Hepatic stellate cell (primary cell): ENCODE data around the gene AHDC1.
"Not testable (repeated sequence)": the region's sequence is repeated elsewhere in the genome, so short reads cannot be mapped to it uniquely, and the experiment has no call there.

Experiments used
- DNase-seq: peaks from one replicate; pipeline ENCODE4 v3.0.0; 2011; ENCODE audit warnings: low spot score

The AHDC1 gene

GRCh38 chr1:27548136-27548853 lies 55.6 kb downstream of the AHDC1 start:
- DNase-seq: no peak

- DNase-seq: no peak
These were observed 56.5 kb downstream of the AHDC1 start for GRCh38 chr1:27547220-27548116.

- no peak for DNase-seq
These were observed 58.1 kb downstream of the AHDC1 start for GRCh38 chr1:27545876-27546275.

GRCh38 chr1:27545271-27545670 lies 58.7 kb downstream of the AHDC1 start:
- no peak for DNase-seq

GRCh38 chr1:27544834-27545233 lies 59.1 kb downstream of the AHDC1 start:
- no peak for DNase-seq

GRCh38 chr1:27543284-27543683 lies 60.7 kb downstream of the AHDC1 start:
- DNase-seq: no peak

- DNase-seq: no peak
These were observed 61.3 kb downstream of the AHDC1 start for GRCh38 chr1:27542463-27543273.

GRCh38 chr1:27539901-27540861 lies 63.8 kb downstream of the AHDC1 start:
- peak; percentile 78 for DNase-seq

GRCh38 chr1:27538793-27539192 lies 65.2 kb downstream of the AHDC1 start:
- DNase-seq: peak; percentile 81

- DNase-seq: not testable (repeated sequence)
These were observed 65.7 kb downstream of the AHDC1 start for GRCh38 chr1:27538305-27538676.

- DNase-seq: peak; percentile 75
These were observed 67.2 kb downstream of the AHDC1 start for GRCh38 chr1:27536767-27537166.

- no peak for DNase-seq
These were observed 67.8 kb downstream of the AHDC1 start for GRCh38 chr1:27536010-27536757.

- no peak for DNase-seq
These were observed 68.6 kb downstream of the AHDC1 start for GRCh38 chr1:27535386-27535785.

- no peak for DNase-seq
These were observed 71.8 kb downstream of the AHDC1 start for GRCh38 chr1:27531959-27532685.

- no peak for DNase-seq
These were observed 73.8 kb downstream of the AHDC1 start for GRCh38 chr1:27530192-27530591.

GRCh38 chr1:27529704-27530018 lies 74.3 kb downstream of the AHDC1 start:
- DNase-seq: no peak

- peak; percentile 84 for DNase-seq
These were observed 74.9 kb downstream of the AHDC1 start for GRCh38 chr1:27528818-27529703.

- no peak for DNase-seq
These were observed 75.8 kb downstream of the AHDC1 start for GRCh38 chr1:27527890-27528817.
